ENCODE data around the gene CCT6B.

GRCh38 chr17:34894964-34895363 is 66.3 kb downstream of the CCT6B start:
- TF ChIP-seq CTCF (IDR thresholded peaks at IDR 0.05) (no peak), POLR2A (IDR thresholded peaks at IDR 0.05) (no peak)

Data from adrenal gland (tissue), 5 donors.